Uterus (tissue), 4 donors: ENCODE data around the gene DPP9. TPM values are rescaled to one million over a fixed set of nuclear protein-coding genes. Genes with fewer than 3 reads are reported as not detected.

Source experiments
- DNase-seq, 2 donors: peaks; one replicate each; pipeline ENCODE4 v3.0.0-alpha.2; 2019 to 2020
- H3K27ac ChIP-seq, 2 donors: fragments of 200-600 bp; sonication (generic); 1 replicate in 1 of 2; 2 replicates in 1 of 2; pipeline ENCODE4 v1.5.1; 2016 to 2018
- H3K27me3 ChIP-seq, 2 donors: fragments of 200-600 bp; sonication (generic); one replicate each; pipeline ENCODE4 v1.5.1; 2018 to 2019; ENCODE audit warnings: control low read depth in 1 of 2
- H3K36me3 ChIP-seq, 2 donors: fragments of 200-600 bp; sonication (generic); one replicate each; pipeline ENCODE4 v1.5.1; 2019; ENCODE audit warnings: control low read depth in 1 of 2
- H3K4me1 ChIP-seq, 2 donors: fragments of 200-600 bp; sonication (generic); one replicate each; pipeline ENCODE4 v1.5.1; 2018 to 2019; ENCODE audit warnings: control low read depth in 1 of 2
- H3K4me3 ChIP-seq, 2 donors: fragments of 200-600 bp; sonication (generic); 1 replicate in 1 of 2; 2 replicates in 1 of 2; pipeline ENCODE4 v1.5.1; 2018 to 2019; ENCODE audit warnings: mild to moderate bottlenecking in 1 of 2
- H3K9me3 ChIP-seq, 2 donors: fragments of 200-600 bp; sonication (generic); one replicate each; pipeline ENCODE4 v1.5.1; 2019; ENCODE audit warnings: control low read depth in 1 of 2
- CTCF ChIP-seq, 4 experiments: fragments of 200-600 bp in 2 of 4; fragments of 450-650 bp in 2 of 4; sonication (generic) in 2 of 4; IDR thresholded peaks; one replicate each; pipeline ENCODE4 v1.5.1; 2016 to 2019; ENCODE audit warnings: antibody characterized with exemption in 4 of 4, mild to moderate bottlenecking in 2 of 4, moderate library complexity in 1 of 4
- POLR2A ChIP-seq, 2 donors: fragments of 450-650 bp; IDR thresholded peaks; one replicate each; pipeline ENCODE4 v1.6.1; 2016; ENCODE audit warnings: antibody characterized with exemption in 2 of 2, mild to moderate bottlenecking in 1 of 2, moderate library complexity in 1 of 2
- intact Hi-C: fragments of 100-400 bp; cut with DNase I; formaldehyde crosslinking; loops from one replicate; pipeline ENCODE4 v1.15.1; 2023; ENCODE audit warnings: low total_unique reads
- total RNA-seq, 4 donors: library from RNA; depleted of rRNA in 3 of 4; stranded (reverse); fragments of >200 nt in 3 of 4; gene quantifications; one replicate each; pipeline versions ENCODE4 v1.1.0 to v1.2.4, GENCODE V29; 2014 to 2023
- donor health status: DM: yes; HTN: yes; CAD: no.

The DPP9 gene
- total RNA-seq, 4 donors from 2014 or later = 17.8 to 194 (median 48.5) TPM

DNA sequence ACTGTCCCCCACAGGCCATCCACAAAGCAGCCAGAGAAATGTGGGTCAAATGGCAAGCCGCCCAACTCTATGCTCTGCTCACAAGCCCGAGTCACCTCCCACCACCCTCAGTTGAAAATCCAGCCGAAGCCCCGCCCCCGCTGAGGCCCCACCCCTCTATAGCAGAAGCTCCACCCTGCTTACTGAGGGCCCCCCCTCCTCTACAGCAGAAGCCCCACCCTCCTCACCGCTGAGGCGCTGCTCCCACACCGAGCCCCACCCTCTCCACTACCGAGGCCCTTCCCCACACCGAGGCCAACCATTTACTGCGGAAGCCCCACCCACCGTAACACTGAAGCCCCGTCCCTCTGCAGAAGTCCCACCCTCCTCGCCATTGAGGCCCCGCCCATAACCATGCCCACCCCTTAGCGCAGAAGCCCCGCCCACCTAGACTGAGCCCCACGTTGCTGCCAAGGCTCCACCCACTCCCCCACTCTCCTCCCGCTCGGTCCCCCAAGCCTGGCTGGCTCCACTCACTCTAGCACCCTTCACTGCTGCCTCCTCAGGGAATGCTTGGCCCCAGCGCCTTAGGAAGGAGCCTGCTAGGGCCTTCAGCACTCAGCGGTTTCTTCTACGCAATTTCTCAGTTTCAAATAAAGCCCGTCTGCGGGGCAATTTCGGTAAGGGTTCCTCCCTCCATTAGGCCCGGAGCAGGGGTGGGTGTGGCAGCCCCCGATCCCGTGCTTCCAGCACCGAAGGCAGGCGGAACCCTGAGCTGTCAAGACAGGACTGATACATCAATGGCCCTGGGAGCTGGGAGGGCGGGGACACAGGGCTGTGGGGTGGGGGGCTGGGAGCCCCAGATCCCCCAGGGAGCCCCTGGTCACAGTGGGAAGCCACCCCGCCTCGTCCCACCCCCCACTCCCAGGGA is 44.5 kb downstream of the DPP9 start:
- Histone ChIP-seq H3K9me3 (no peaks in the 10 kb centered on the region), H3K4me3 (no peak overlapping the region), H3K27ac (no peak overlapping the region), H3K27me3 (no peaks in the 10 kb centered on the region), H3K36me3 (no peaks in the 10 kb centered on the region), H3K4me1 (no peaks in the 10 kb centered on the region)
- DNase-seq = peak; percentile 38 to 47
- TF ChIP-seq CTCF (IDR thresholded peaks at IDR 0.05) (no peak), POLR2A (IDR thresholded peaks at IDR 0.05) (no peak)
- intact Hi-C loops = no loop called here

- no peaks in the 10 kb centered on the region for H3K27me3 ChIP-seq
- intact Hi-C loops = no loop called here
- H3K4me3 ChIP-seq = no peak overlapping the region
- H3K27ac ChIP-seq = no peak overlapping the region
- no peak for DNase-seq
- no peak for TF ChIP-seq POLR2A (IDR thresholded peaks at IDR 0.05)
- no peak for TF ChIP-seq CTCF (IDR thresholded peaks at IDR 0.05)
- H3K36me3 ChIP-seq = no peaks in the 10 kb centered on the region
- H3K4me1 ChIP-seq = no peaks in the 10 kb centered on the region
- H3K9me3 ChIP-seq = no peaks in the 10 kb centered on the region
Observed at GRCh38 chr19:4676955-4677731, 46.5 kb downstream of the DPP9 start.

DNA sequence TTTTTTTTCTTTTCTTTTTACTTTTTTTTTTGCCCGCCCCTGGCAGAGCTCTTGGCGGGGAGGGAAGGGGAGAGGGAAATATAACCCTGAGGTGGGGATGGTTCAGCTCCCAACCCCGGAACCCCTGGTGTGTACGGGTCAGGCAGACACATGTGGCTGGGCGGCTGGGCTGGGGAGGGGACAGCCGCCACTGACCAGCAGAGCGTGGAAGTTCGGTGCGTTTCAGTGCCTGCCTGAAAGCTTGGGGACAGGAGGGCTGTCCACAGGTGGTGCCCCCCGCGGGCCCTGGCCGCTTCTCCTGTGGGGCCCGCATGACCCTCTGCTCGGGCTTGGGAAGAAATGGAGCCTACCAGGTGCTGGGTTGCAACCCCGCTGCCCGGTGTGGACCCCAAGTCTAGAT is 48.3 kb downstream of the DPP9 start:
- no peaks in the 10 kb centered on the region for H3K27me3 ChIP-seq
- no peak overlapping the region for H3K4me3 ChIP-seq
- no peaks in the 10 kb centered on the region for H3K9me3 ChIP-seq
- H3K36me3 ChIP-seq = no peaks in the 10 kb centered on the region
- H3K27ac ChIP-seq = no peak overlapping the region
- intact Hi-C loops = no loop called here
- TF ChIP-seq CTCF (IDR thresholded peaks at IDR 0.05) (no peak), POLR2A (IDR thresholded peaks at IDR 0.05) (no peak)
- no peak for DNase-seq
- H3K4me1 ChIP-seq = no peaks in the 10 kb centered on the region

- no peaks in the 10 kb centered on the region for H3K9me3 ChIP-seq
- peaks cover 0 to 2% of the 10 kb centered on the region in 2 donors for H3K4me1 ChIP-seq
- no peaks in the 10 kb centered on the region for H3K27me3 ChIP-seq
- intact Hi-C loops = no loop called here
- H3K27ac ChIP-seq = no peak overlapping the region
- no peak overlapping the region for H3K4me3 ChIP-seq
- no peaks in the 10 kb centered on the region for H3K36me3 ChIP-seq
- no peak for DNase-seq
- TF ChIP-seq CTCF (IDR thresholded peaks at IDR 0.05) (no peak), POLR2A (IDR thresholded peaks at IDR 0.05) (no peak)
Observed at GRCh38 chr19:4673726-4674125, 49.9 kb downstream of the DPP9 start.

DNA sequence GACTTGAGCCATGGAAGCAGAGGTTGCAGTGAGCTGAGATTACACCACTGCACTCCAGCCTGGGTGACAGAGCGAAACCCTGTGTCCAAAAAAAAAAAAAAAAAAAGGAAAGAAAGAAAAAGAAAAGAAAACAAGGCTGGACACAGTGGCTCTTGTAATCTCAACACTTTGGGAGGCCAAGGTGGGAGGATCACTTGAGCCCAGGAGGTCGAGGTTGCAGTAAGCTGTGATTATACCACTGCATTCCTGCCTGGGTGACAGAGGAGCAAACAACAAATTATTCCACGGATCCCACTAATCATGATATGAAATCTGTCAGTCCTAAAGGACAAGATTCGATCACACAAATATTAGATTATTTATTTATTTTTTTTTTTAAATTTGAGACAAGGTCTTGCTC is 50.4 kb downstream of the DPP9 start:
- no peak for DNase-seq
- Histone ChIP-seq H3K27ac (no peak overlapping the region), H3K36me3 (no peaks in the 10 kb centered on the region), H3K27me3 (no peaks in the 10 kb centered on the region), H3K4me1 (peaks cover 0 to 3% of the 10 kb centered on the region in 2 donors), H3K4me3 (no peak overlapping the region), H3K9me3 (no peaks in the 10 kb centered on the region)
- intact Hi-C loops = no loop called here
- TF ChIP-seq POLR2A (IDR thresholded peaks at IDR 0.05) (no peak), CTCF (IDR thresholded peaks at IDR 0.05) (no peak)
